Endodermal cell (in vitro differentiated cells): ENCODE measurements around the gene RHEB. TPM values are rescaled to one million over a fixed set of nuclear protein-coding genes. Genes with fewer than 3 reads are reported as not detected.

Source experiments
- DNase-seq: peaks from one replicate; pipeline ENCODE4 v3.0.0-alpha.2; 2017
- H3K27ac ChIP-seq: 2 replicates; pipeline ENCODE4 v1.5.1; 2013; ENCODE audit warnings: mild to moderate bottlenecking, low read depth, low read length, moderate library complexity
- H3K27me3 ChIP-seq: 2 replicates; pipeline ENCODE4 v1.6.1; 2013; ENCODE audit warnings: mild to moderate bottlenecking, low read length, moderate library complexity; ENCODE audit not compliant: insufficient read depth, control insufficient read depth, poor library complexity, severe bottlenecking
- H3K36me3 ChIP-seq: 2 replicates; pipeline ENCODE4 v1.7.0; 2013; ENCODE audit warnings: mild to moderate bottlenecking, low read length, moderate library complexity; ENCODE audit not compliant: control insufficient read depth, insufficient read depth
- H3K4me1 ChIP-seq: one replicate; pipeline ENCODE4 v1.7.0; 2013; ENCODE audit warnings: low read length; ENCODE audit not compliant: control insufficient read depth, insufficient read depth
- H3K4me3 ChIP-seq: 2 replicates; pipeline ENCODE4 v1.5.1; 2013; ENCODE audit warnings: mild to moderate bottlenecking, low read length, moderate library complexity
- H3K9ac ChIP-seq: 2 replicates; pipeline ENCODE4 v1.6.1; 2013; ENCODE audit warnings: mild to moderate bottlenecking, low read length, moderate library complexity; ENCODE audit not compliant: poor library complexity, severe bottlenecking; ENCODE audit errors: extremely low read depth
- H3K9me3 ChIP-seq: 2 replicates; pipeline ENCODE4 v1.6.1; 2013; ENCODE audit warnings: mild to moderate bottlenecking, low read length, moderate library complexity; ENCODE audit not compliant: control insufficient read depth
- H3K27ac Mint-ChIP-seq: 2 replicates; pipeline ENCODE4 v1.8.0; 2020; ENCODE audit warnings: mixed read lengths
- H3K27me3 Mint-ChIP-seq: 2 replicates; pipeline ENCODE4 v1.8.0; 2021; ENCODE audit warnings: mild to moderate bottlenecking, mixed read lengths; ENCODE audit not compliant: insufficient read depth
- H3K36me3 Mint-ChIP-seq: 2 replicates; pipeline ENCODE4 v1.8.0; 2020; ENCODE audit warnings: low read depth, mixed read lengths
- H3K4me1 Mint-ChIP-seq: 2 replicates; pipeline ENCODE4 v1.8.0; 2020; ENCODE audit warnings: mixed read lengths
- H3K4me3 Mint-ChIP-seq: 2 replicates; pipeline ENCODE4 v1.8.0; 2020; ENCODE audit warnings: mild to moderate bottlenecking, moderate library complexity, mixed read lengths
- H3K9me3 Mint-ChIP-seq: 2 replicates; pipeline ENCODE4 v1.8.0; 2020; ENCODE audit warnings: mild to moderate bottlenecking, mixed read lengths
- CTCF ChIP-seq: fragments of 200-600 bp; sonication (generic); conservative IDR thresholded peaks from 2 replicates; pipeline ENCODE4 v1.5.0; 2021; ENCODE audit warnings: antibody characterized with exemption, mild to moderate bottlenecking
- WGBS, 2 experiments: methylation state at CpG; one replicate each; pipeline versions ENCODE4 v1.1.5 to v1.1.7; 2013; ENCODE audit warnings: missing lambda C conversion rate in 2 of 2, mixed read lengths in 1 of 2; ENCODE audit not compliant: insufficient coverage in 1 of 2, insufficient read length in 1 of 2; 5-methylcytosine and 5-hydroxymethylcytosine counted together
- total RNA-seq, 2 donors: library from RNA; stranded (reverse); fragmentation: NEBNext Ultra II Directional in 1 of 2; extraction: Animal tissue kit (Norgen Biotek cat#: 25700) in 1 of 2; gene quantifications; 2 replicates in 1 of 2; 3 replicates in 1 of 2; pipeline ENCODE4 v1.2.1, GENCODE V29; 2021

RHEB gene
- total RNA-seq, 2 donors from 2014 or later, result 108 to 113 TPM

DNA sequence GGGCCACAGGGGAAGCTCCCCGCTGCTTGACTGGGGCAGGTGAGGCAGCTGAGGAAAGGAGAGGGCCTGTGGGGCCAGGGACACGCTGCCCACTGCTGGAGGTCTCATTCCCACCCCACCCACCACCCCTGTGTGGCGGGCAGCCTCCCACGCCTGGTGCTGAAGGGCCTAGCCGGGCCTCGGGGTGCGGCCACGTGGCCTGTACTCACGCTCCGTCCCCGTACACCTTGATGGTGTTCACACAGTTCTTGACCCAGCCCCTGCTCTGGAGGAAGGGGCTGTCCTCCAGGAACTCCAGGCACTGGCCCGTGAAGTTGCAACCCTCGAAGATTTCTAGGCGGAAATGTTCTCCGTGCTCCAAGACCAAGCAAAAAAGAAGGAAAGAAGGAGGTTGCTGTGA, 83.7 kb downstream of the RHEB start:
- no peak overlapping the region for H3K9ac ChIP-seq
- no peak for DNase-seq
- H3K27ac ChIP-seq, result no peak overlapping the region
- no peaks in the 10 kb centered on the region for H3K27me3 ChIP-seq
- WGBS, 2 experiments, result 90 to 95% methylated on average over 13 to 15 of the region's 15 CpGs
- no peak overlapping the region for H3K4me3 Mint-ChIP-seq
- H3K9me3 ChIP-seq, result peaks cover 5% of the 10 kb centered on the region
- H3K36me3 Mint-ChIP-seq, result peaks cover 2% of the 10 kb centered on the region
- TF ChIP-seq CTCF, result no peak
- no peaks in the 10 kb centered on the region for H3K36me3 ChIP-seq
- H3K4me1 Mint-ChIP-seq, result peaks cover 13% of the 10 kb centered on the region
- no peaks in the 10 kb centered on the region for H3K4me1 ChIP-seq
- no peak overlapping the region for H3K27ac Mint-ChIP-seq
- no peak overlapping the region for H3K4me3 ChIP-seq
- H3K9me3 Mint-ChIP-seq, result no peaks in the 10 kb centered on the region
- peaks cover 4% of the 10 kb centered on the region for H3K27me3 Mint-ChIP-seq

- Mint-ChIP-seq H3K36me3 (peaks cover 2% of the 10 kb centered on the region), H3K27ac (no peak overlapping the region), H3K4me3 (no peak overlapping the region), H3K27me3 (peaks cover 4% of the 10 kb centered on the region), H3K9me3 (no peaks in the 10 kb centered on the region), H3K4me1 (peaks cover 8% of the 10 kb centered on the region)
- TF ChIP-seq CTCF, result no peak
- Histone ChIP-seq H3K4me1 (no peaks in the 10 kb centered on the region), H3K9me3 (peaks cover 5% of the 10 kb centered on the region), H3K27me3 (no peaks in the 10 kb centered on the region), H3K9ac (no peak overlapping the region), H3K4me3 (no peak overlapping the region), H3K36me3 (no peaks in the 10 kb centered on the region), H3K27ac (no peak overlapping the region)
- no peak for DNase-seq
- 94 to 96% methylated on average over 16 to 20 of the region's 20 CpGs for WGBS, 2 experiments
These were observed 84.4 kb downstream of the RHEB start for GRCh38 chr7:151435103-151435916.

DNA sequence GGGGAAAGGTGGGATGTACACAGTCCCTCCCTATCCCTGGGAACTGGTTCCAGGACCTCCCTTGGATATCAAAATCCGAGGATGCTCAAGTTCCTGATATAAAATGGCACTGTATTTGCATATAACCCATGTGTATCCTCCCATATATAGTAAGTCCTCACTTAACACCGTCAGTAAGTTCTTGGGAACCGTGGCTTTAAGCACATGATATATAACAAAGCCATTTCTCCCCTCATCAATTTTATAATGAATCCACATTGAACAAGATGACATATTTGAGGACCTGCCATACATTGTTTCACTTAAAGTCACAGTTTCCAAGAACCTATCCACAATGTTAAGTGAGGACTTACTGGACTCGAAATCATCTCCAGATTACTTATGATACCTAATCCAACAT, 85.1 kb downstream of the RHEB start:
- TF ChIP-seq CTCF, result no peak
- Histone ChIP-seq H3K4me1 (no peaks in the 10 kb centered on the region), H3K9ac (no peak overlapping the region), H3K4me3 (no peak overlapping the region), H3K9me3 (peaks cover 5% of the 10 kb centered on the region), H3K36me3 (no peaks in the 10 kb centered on the region), H3K27ac (no peak overlapping the region), H3K27me3 (no peaks in the 10 kb centered on the region)
- Mint-ChIP-seq H3K36me3 (peaks cover 2% of the 10 kb centered on the region), H3K9me3 (no peaks in the 10 kb centered on the region), H3K4me1 (peaks cover 13% of the 10 kb centered on the region), H3K27ac (no peak overlapping the region), H3K27me3 (peaks cover 4% of the 10 kb centered on the region), H3K4me3 (no peak overlapping the region)
- 89 to 97% methylated on average over 4 of the region's 4 CpGs for WGBS, 2 experiments
- DNase-seq, result no peak
